OCI-LY7 (cell line): ENCODE results near the gene TRAF4. TPM values are rescaled to one million over a fixed set of nuclear protein-coding genes. Genes with fewer than 3 reads are reported as not detected.

ENCODE experiments used
- BruUV-seq: library from RNA; stranded (reverse); fragments of 400-500 nt; replicated peaks from 2 replicates; lab custom pipeline; 2021; lab: Mats Ljungman, UMichigan
- CTCF ChIA-PET: fragments of 300-600 bp; sonication (Branson Sonifier 250); formaldehyde crosslinking; loops from one replicate; lab custom pipeline; 2022; ENCODE audit warnings: antibody characterized with exemption; ENCODE audit not compliant: unreplicated experiment; lab: Charles Lee
- POLR2A ChIA-PET: fragments of 300-600 bp; sonication (Branson Sonifier 250); formaldehyde crosslinking; loops from one replicate; lab custom pipeline; 2022; ENCODE audit warnings: antibody characterized with exemption; lab: Charles Lee
- DNase-seq: peaks from one replicate; pipeline ENCODE4 v3.0.0-alpha.2; 2015; ENCODE audit warnings: low spot score
- H2AFZ ChIP-seq: fragments of 200-600 bp; sonication (generic), shearing (Covaris generic); 2 replicates; pipeline ENCODE4 v1.6.1; 2014; ENCODE audit warnings: mild to moderate bottlenecking, antibody characterized with exemption, low read length, moderate library complexity
- H3K27ac ChIP-seq: fragments of 200-600 bp; sonication (generic); 2 replicates; pipeline ENCODE4 v1.5.1; 2014; ENCODE audit warnings: mixed run types, low read depth, mild to moderate bottlenecking, moderate library complexity, low read length, inconsistent platforms; ENCODE audit not compliant: poor library complexity, severe bottlenecking
- H3K36me3 ChIP-seq: fragments of 200-600 bp; sonication (generic); 2 replicates; pipeline ENCODE4 v1.6.1; 2014; ENCODE audit warnings: mild to moderate bottlenecking, antibody characterized with exemption, low read length, moderate library complexity, mixed read lengths; ENCODE audit not compliant: insufficient read depth
- H3K4me1 ChIP-seq: fragments of 200-600 bp; sonication (generic); 2 replicates; pipeline ENCODE4 v1.5.1; 2014; ENCODE audit warnings: mild to moderate bottlenecking, low read length; ENCODE audit not compliant: insufficient read depth, poor library complexity, severe bottlenecking
- H3K4me2 ChIP-seq: fragments of 200-600 bp; sonication (generic); 2 replicates; pipeline ENCODE4 v1.6.1; 2014; ENCODE audit warnings: mild to moderate bottlenecking, low read length
- H3K4me3 ChIP-seq: fragments of 200-600 bp; sonication (generic); 2 replicates; pipeline ENCODE4 v1.5.1; 2014; ENCODE audit warnings: mild to moderate bottlenecking, low read depth, low read length; ENCODE audit not compliant: poor library complexity, severe bottlenecking
- H3K79me2 ChIP-seq: fragments of 200-600 bp; sonication (generic); 2 replicates; pipeline ENCODE4 v1.6.1; 2016; ENCODE audit warnings: low read depth, mild to moderate bottlenecking, low read length, moderate library complexity, mixed read lengths; ENCODE audit not compliant: insufficient read depth
- H3K9me2 ChIP-seq: fragments of 200-600 bp; sonication (generic); 2 replicates; pipeline ENCODE4 v1.6.1; 2016; ENCODE audit warnings: mild to moderate bottlenecking, low read length, mixed read lengths; ENCODE audit not compliant: insufficient read depth
- H3K9me3 ChIP-seq: fragments of 200-600 bp; sonication (generic); 2 replicates; pipeline ENCODE4 v1.6.1; 2014; ENCODE audit warnings: mild to moderate bottlenecking, mixed run types, low read length, mixed read lengths
- H4K20me1 ChIP-seq: fragments of 200-600 bp; sonication (generic); 2 replicates; pipeline ENCODE4 v1.6.1; 2014; ENCODE audit warnings: mild to moderate bottlenecking, antibody characterized with exemption, low read length, moderate library complexity, mixed read lengths; ENCODE audit not compliant: insufficient read depth
- CTCF ChIP-seq: fragments of 200-600 bp; sonication (generic); conservative IDR thresholded peaks from 2 replicates; pipeline ENCODE4 v1.5.1; 2014; ENCODE audit warnings: mild to moderate bottlenecking, antibody characterized with exemption, low read length, moderate library complexity, mixed read lengths
- EZH2phosphoT487 ChIP-seq: fragments of 200-600 bp; sonication (generic); IDR thresholded peaks from 2 replicates; pipeline ENCODE4 v1.6.1; 2018; ENCODE audit warnings: low read depth, borderline replicate concordance, mild to moderate bottlenecking, mixed run types, antibody characterized with exemption, low read length, moderate library complexity, mixed read lengths
- intact Hi-C: fragments of 100-400 bp; cut with micrococcal nuclease; formaldehyde crosslinking; loops from one replicate; pipeline ENCODE4 v1.10.0; 2022; ENCODE audit not compliant: unreplicated experiment
- total RNA-seq, 2 experiments: library from RNA; depleted of rRNA in 1 of 2; stranded (reverse); fragments of >200 nt in 1 of 2; shearing (Covaris generic) in 1 of 2; gene quantifications; 2 replicates each; pipeline ENCODE4 v1.2.3, GENCODE V29; 2014 to 2022

Gene TRAF4
- total RNA-seq, 2 experiments from 2014 or later = 105 to 123 TPM

GRCh38 chr17:28705728-28706334, 38.0 kb upstream of the TRAF4 start:
- no TSS peak for BruUV-seq
- ChIA-PET CTCF (no interaction called here), POLR2A (no interaction called here)
- Histone ChIP-seq H2AFZ (no peak overlapping the region), H3K9me2 (no peaks in the 10 kb centered on the region), H3K4me1 (peaks cover 14% of the 10 kb centered on the region), H3K27ac (no peak overlapping the region), H4K20me1 (no peaks in the 10 kb centered on the region), H3K36me3 (peaks cover 29% of the 10 kb centered on the region), H3K4me2 (no peak overlapping the region), H3K9me3 (no peaks in the 10 kb centered on the region), H3K4me3 (no peak overlapping the region), H3K79me2 (no peaks in the 10 kb centered on the region)
- intact Hi-C loops = no loop called here
- TF ChIP-seq CTCF (no peak), EZH2phosphoT487 (no peak)
- no peak for DNase-seq

GRCh38 chr17:28706471-28707338, 37.1 kb upstream of the TRAF4 start:
- H3K4me3 ChIP-seq = no peak overlapping the region
- no peak overlapping the region for H3K27ac ChIP-seq
- BruUV-seq = no TSS peak
- DNase-seq = no peak
- H3K9me3 ChIP-seq = no peaks in the 10 kb centered on the region
- TF ChIP-seq CTCF (no peak), EZH2phosphoT487 (no peak)
- no peaks in the 10 kb centered on the region for H3K79me2 ChIP-seq
- CTCF ChIA-PET = no interaction called here
- H3K4me1 ChIP-seq = peaks cover 18% of the 10 kb centered on the region
- H2AFZ ChIP-seq = no peak overlapping the region
- intact Hi-C loops = no loop called here
- POLR2A ChIA-PET = no interaction called here
- no peak overlapping the region for H3K4me2 ChIP-seq
- H3K9me2 ChIP-seq = no peaks in the 10 kb centered on the region
- H3K36me3 ChIP-seq = peaks cover 20% of the 10 kb centered on the region
- H4K20me1 ChIP-seq = no peaks in the 10 kb centered on the region

- Histone ChIP-seq H3K4me1 (peaks cover 24% of the 10 kb centered on the region), H3K9me3 (no peaks in the 10 kb centered on the region), H3K9me2 (no peaks in the 10 kb centered on the region), H3K36me3 (peaks cover 14% of the 10 kb centered on the region; the same call in 1 of the 2 replicates), H3K79me2 (no peaks in the 10 kb centered on the region), H3K27ac (no peak overlapping the region), H4K20me1 (no peaks in the 10 kb centered on the region), H3K4me2 (no peak overlapping the region), H3K4me3 (no peak overlapping the region), H2AFZ (no peak overlapping the region)
- no peak for DNase-seq
- TF ChIP-seq EZH2phosphoT487 = no peak
- TF ChIP-seq CTCF = no peak
- intact Hi-C loops = no loop called here
- BruUV-seq = no TSS peak
- ChIA-PET POLR2A (no interaction called here), CTCF (no interaction called here)
These were observed 36.5 kb upstream of the TRAF4 start for GRCh38 chr17:28707339-28707720.
